ENCODE data around the gene KIRREL3. TPM values are rescaled to one million over a fixed set of nuclear protein-coding genes. Genes with fewer than 3 reads are reported as not detected.
"Not testable (repeated sequence)": the region's sequence is repeated elsewhere in the genome, so short reads cannot be mapped to it uniquely, and the experiment has no call there.

KIRREL3 gene
- total RNA-seq, 1 experiment from 2014 or later, result not detected

DNA sequence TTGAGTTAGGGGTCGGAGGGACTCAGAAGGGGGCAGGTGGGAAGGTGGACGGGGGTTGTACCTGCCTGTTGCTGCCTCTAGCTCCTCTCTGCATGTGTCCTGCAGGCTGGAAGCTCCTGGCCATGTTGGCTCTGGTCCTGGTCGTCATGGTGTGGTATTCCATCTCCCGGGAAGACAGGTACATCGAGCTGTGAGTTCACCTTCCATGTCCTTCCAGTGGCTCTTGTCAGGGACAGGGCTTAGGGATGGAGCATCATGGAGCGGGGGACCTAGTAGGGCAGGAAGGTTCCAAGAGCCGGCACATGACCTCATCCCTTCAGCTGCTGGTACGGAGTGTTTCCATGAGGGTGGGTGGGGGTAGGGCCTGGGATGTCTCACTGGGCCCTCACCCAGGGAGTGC is 594.2 kb downstream of the KIRREL3 start:
- DNase-seq (ENCODE audit: low spot score), result no peak

DNA sequence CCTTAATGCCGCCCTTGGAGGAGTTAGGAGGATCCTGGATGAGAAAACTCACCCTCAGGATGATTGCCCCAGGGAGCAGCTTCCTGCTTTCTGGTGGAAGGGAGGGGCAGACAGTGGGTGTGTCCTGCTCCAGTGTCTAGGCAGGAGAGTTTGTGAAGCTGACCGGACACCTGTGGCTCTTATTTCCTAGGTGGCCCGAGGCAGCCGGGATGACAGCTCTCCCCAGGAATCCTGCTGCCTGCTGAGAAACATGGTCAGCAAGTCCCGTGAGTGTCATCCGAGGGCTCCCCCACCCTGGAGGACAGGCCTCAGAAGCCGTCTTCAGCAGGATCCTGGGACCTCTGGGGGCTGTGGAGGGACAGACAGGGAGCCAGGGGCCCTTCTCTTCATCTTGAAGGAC is 594.7 kb downstream of the KIRREL3 start:
- DNase-seq (ENCODE audit: low spot score), result no peak

GRCh38 chr11:126405374-126405773 is 595.2 kb downstream of the KIRREL3 start:
- DNase-seq (ENCODE audit: low spot score), result no peak

DNA sequence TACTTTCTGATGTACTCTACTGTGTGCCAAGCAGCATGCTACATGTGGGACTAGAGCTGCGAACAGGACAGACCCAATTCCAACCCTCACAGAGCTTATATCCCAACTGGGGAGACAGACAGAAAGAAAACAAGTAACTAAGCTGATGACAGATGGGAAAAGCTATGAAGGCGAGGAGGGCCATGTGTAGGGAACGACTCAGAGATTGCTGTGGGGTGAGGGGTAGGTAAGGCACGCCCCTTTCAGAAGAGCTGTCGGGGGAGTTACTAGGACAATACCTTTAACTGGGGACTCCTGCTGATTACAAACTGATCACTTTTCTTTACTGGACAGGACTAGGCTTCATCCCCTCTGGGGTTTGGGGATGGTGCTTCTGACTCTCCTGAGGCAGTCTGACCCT is 596.2 kb downstream of the KIRREL3 start:
- no peak for DNase-seq (ENCODE audit: low spot score)

DNA sequence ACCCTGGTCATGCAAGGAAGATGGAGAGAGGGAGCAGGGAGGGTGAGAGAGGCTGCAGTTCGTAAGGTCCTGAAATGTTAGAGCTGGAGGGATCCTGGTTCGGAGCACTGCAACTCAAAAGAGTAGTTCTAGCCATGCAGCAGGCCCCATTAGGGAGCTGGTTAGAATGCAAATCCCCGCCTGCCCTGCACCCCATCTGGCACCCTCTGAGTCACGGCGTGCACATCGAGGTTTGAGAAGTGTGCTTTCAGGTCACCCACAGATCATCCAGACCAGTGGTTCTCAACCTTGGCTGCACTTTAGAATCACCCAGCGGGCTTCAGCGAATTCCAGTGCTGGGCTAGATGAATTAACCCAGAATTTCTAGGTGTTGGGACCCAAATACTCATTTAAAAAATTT is 596.9 kb downstream of the KIRREL3 start:
- no peak for DNase-seq (ENCODE audit: low spot score)

GRCh38 chr11:126403022-126403581 is 597.5 kb downstream of the KIRREL3 start:
- no peak for DNase-seq (ENCODE audit: low spot score)

- DNase-seq (ENCODE audit: low spot score), result no peak
Observed at GRCh38 chr11:126400479-126400878, 600.1 kb downstream of the KIRREL3 start.

DNA sequence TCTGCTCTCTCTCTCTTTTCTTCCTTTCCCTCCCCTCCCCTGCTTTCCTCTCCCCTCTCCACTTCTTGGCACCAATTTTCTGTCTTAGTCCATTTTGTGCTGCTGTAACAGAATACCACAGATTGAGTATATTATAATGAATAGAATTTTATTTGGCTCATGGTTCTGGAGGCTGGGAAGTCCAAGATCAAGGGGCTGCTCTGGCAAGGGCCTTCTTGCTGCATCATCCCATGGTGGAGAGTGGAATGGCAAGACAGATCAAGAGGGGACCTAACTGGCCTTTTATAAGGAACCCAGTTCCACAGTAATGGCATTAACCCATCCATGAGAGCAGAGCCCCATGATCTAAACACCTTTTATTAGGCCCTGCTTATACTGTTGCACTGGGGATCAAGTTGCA is 600.6 kb downstream of the KIRREL3 start:
- no peak for DNase-seq (ENCODE audit: low spot score)

GRCh38 chr11:126398721-126399120 is 601.8 kb downstream of the KIRREL3 start:
- DNase-seq (ENCODE audit: low spot score), result no peak

- DNase-seq (ENCODE audit: low spot score), result no peak
Observed at GRCh38 chr11:126398296-126398695, 602.3 kb downstream of the KIRREL3 start.

DNA sequence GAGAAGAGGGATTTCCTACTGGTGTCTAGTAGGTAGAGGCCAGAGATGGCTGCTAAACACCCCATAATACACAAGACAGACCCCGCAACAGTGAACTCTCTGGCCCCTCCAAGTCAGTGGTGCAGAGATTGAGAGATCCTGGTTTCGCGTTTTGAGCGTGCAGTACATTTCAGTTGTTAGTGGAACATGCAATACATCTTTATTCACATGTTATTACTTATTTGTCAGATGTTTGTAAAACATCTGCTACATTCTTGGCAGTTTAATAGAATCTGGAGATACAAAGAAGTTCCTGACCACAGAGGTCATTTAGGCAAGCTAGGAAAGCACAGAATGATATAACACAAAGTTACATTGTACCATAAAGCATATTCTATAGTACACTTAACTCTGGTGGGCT is 603.6 kb downstream of the KIRREL3 start:
- no peak for DNase-seq (ENCODE audit: low spot score)

DNA sequence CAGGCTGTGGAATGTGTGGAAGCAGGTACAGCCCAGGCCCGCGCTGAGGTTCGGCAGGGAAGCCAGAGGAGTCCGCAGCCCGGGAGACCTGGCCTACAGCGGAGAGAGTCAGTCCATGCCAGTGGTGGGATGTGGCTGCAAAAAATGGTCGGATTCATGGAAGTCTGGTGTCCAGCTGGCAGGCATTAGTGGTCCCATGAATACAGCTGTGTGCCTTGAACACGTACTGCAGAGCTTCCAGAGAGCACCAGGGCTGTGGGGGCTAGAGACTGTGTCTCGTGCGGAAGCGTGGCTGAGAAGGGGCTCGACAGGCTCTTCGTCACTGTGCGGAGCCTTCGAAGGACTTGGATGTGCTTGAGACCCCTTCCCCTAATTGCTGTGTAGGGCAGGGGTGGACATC is 604.3 kb downstream of the KIRREL3 start:
- DNase-seq (ENCODE audit: low spot score), result not testable (repeated sequence)

DNA sequence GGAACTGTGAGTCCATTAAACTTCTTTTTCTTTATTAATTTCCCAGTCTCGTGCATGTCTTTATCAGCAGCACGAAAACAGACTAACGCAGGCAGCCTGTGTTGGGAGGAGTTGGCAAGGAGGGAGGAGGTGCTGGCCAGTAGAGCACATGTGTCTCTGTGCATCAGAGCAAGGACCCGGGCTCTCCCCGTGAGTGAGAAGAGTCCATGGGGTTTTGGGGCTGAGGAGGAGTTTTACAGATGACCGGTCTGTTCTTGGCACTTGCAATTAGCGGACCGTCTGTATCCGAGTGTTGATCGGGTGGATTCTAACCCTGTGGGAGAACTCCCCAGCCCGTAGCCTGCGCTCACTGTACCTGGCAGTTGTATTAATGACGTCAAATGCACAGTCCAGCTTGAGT is 604.8 kb downstream of the KIRREL3 start:
- DNase-seq (ENCODE audit: low spot score), result not testable (repeated sequence)

GRCh38 chr11:126394634-126395072 is 605.9 kb downstream of the KIRREL3 start:
- DNase-seq (ENCODE audit: low spot score), result not testable (repeated sequence)

GRCh38 chr11:126394036-126394435 is 606.5 kb downstream of the KIRREL3 start:
- DNase-seq (ENCODE audit: low spot score), result no peak

- no peak for DNase-seq (ENCODE audit: low spot score)
Observed at GRCh38 chr11:126393143-126393542, 607.4 kb downstream of the KIRREL3 start.

- no peak for DNase-seq (ENCODE audit: low spot score)
Observed at GRCh38 chr11:126392633-126393013, 607.9 kb downstream of the KIRREL3 start.

GRCh38 chr11:126391970-126392632 is 608.5 kb downstream of the KIRREL3 start:
- no peak for DNase-seq (ENCODE audit: low spot score)

DNA sequence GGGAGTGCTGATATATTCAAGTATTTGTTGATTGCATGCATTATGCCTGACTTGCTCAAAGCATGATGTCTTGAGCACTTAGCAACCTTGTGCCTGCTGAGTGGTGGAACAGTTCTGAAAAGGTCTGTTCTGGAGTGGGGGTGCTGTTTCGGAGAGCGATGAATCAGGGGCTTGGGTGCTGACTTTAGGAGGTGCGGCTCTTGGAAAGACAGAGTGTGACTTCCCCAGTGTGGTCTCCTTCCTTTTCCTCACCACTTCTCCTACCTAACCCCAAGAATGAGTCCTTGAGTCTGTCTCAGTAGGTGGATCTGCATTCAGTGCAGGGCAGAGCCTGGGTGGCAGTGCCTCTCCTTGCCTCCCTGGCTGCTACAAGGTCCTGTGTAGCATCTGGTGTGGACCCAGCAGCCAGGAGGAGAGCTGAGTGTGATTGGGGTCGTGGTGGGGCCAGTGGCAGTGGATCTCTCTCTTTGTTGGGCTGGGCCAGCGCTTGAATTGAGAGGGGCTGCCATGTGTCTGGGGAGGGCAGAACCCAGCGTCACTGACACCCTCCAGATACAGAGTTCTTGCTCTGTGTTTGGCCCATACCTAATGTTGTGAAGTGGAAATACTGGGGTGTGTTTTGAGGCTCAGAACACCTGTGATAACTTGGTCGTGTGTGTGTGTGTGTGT is 609.1 kb downstream of the KIRREL3 start:
- DNase-seq (ENCODE audit: low spot score), result no peak

DNA sequence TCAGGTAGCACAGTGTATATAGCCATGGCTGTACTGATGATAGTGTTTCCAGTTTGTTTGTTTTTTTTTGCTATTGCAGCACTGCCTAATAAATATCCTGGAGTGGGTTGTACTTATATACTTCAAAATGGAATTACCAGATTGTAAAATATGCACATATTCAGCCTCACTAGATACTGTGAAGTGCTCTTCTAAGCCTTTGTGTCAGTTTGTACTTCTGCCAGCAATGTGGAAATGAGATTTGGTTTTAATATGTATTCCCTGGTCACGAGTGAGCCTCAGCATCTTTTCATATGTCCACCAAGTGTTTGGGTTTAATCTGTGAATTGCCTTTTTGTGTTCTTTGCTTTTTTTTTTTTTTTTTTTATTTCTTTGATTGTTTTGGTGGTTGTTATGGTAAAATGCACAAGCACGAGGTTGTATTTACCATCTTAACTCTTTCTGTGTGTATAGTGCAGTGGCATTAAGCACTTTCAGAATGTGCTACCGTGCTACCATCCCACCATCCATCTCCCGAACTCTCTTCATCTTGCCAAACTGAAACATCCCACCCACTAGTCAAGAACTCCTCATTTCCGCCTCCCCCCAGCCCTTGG is 610.2 kb downstream of the KIRREL3 start:
- DNase-seq (ENCODE audit: low spot score), result no peak

DNA sequence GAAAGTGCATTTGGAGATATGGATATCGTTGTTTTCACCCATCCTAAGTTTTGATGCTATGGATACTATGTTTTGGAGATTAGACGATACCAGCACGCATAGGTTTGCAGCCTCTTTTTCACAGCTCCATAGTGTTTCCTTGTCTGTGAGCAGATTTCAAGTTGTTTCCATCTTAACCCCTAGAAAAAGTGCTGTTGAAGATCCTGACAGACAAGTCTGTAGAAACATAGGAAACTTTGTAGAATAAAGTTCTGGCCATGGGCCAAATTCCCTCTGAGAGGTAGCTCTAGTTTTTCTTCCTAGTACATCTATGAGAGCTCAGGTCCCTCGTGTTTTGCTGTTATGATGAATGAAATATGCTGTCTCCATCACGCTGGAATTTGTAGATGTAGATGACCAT is 612.7 kb downstream of the KIRREL3 start:
- no peak for DNase-seq (ENCODE audit: low spot score)

- DNase-seq (ENCODE audit: low spot score), result not testable (repeated sequence)
Observed at GRCh38 chr11:126386729-126387071, 613.9 kb downstream of the KIRREL3 start.
